H1 (cell line): Measurements from ENCODE around the gene PANX2. TPM values are rescaled to one million over a fixed set of nuclear protein-coding genes. Genes with fewer than 3 reads are reported as not detected.

ENCODE experiments used
- CTCF ChIA-PET: fragments of 300-600 bp; sonication (Branson Sonifier 250); formaldehyde crosslinking; loops from one replicate; lab custom pipeline; 2021; ENCODE audit not compliant: partially characterized antibody; lab: Charles Lee
- POLR2A ChIA-PET: fragments of 300-600 bp; sonication (Branson Sonifier 250); formaldehyde crosslinking; loops from one replicate; lab custom pipeline; 2021; ENCODE audit warnings: inconsistent platforms; ENCODE audit not compliant: partially characterized antibody; lab: Charles Lee
- DNase-seq, 2 experiments: peaks; one replicate each; pipeline versions ENCODE4 v3.0.0 to v3.0.0-alpha.2; 2010 to 2022; ENCODE audit warnings: low spot score in 2 of 2, low read depth in 1 of 2, mixed read lengths in 1 of 2
- FAIRE-seq: peaks from 2 replicates; lab custom pipeline; 2011; peaks lifted over from hg19 to GRCh38; lab: Jason Lieb, UNC
- H2AFZ ChIP-seq: 2 replicates; pipeline ENCODE4 v1.8.1; 2012; ENCODE audit warnings: low read length, inconsistent platforms
- H2AK5ac ChIP-seq: 2 replicates; pipeline ENCODE4 v1.6.1; 2013; ENCODE audit warnings: low read depth, low read length
- H2BK120ac ChIP-seq: replicated peaks from 2 replicates; pipeline ENCODE3; 2013; ENCODE audit warnings: low read depth, low read length, inconsistent platforms
- H2BK12ac ChIP-seq: 2 replicates; pipeline ENCODE4 v1.6.1; 2013; ENCODE audit warnings: low read depth, low read length
- H2BK15ac ChIP-seq: 2 replicates; pipeline ENCODE4 v1.6.1; 2013; ENCODE audit warnings: low read length
- H2BK20ac ChIP-seq: 2 replicates; pipeline ENCODE4 v1.6.1; 2013; ENCODE audit warnings: low read length
- H2BK5ac ChIP-seq: 2 replicates; pipeline ENCODE4 v1.6.1; 2013; ENCODE audit warnings: low read depth, low read length
- H3K14ac ChIP-seq: 2 replicates; pipeline ENCODE4 v1.6.1; 2013; ENCODE audit warnings: inconsistent platforms; ENCODE audit not compliant: insufficient read length
- H3K18ac ChIP-seq: 2 replicates; pipeline ENCODE4 v1.6.1; 2013; ENCODE audit warnings: low read length; ENCODE audit errors: extremely low read depth
- H3K23ac ChIP-seq: 2 replicates; pipeline ENCODE4 v1.6.1; 2013; ENCODE audit warnings: inconsistent platforms; ENCODE audit not compliant: insufficient read length
- H3K23me2 ChIP-seq: 2 replicates; pipeline ENCODE4 v1.6.1; 2013; ENCODE audit warnings: low read depth, low read length
- H3K27ac ChIP-seq: 2 replicates; pipeline ENCODE4 v1.6.1; 2011; ENCODE audit warnings: low read depth, low read length, inconsistent platforms
- H3K27me3 ChIP-seq, 4 experiments: replicated peaks in 1 of 4; 1 replicate in 1 of 4; 2 replicates in 3 of 4; pipeline versions ENCODE4 v1.6.1 to v1.8.1; 2011 to 2013; ENCODE audit warnings: low read length in 3 of 4, mild to moderate bottlenecking in 3 of 4, inconsistent platforms in 2 of 4, mixed read lengths in 2 of 4, moderate library complexity in 1 of 4; ENCODE audit not compliant: control insufficient read depth in 3 of 4, insufficient read depth in 3 of 4; ENCODE audit errors: extremely low read depth in 1 of 4
- H3K36me3 ChIP-seq, 4 experiments: 2 replicates each; pipeline versions ENCODE4 v1.6.1 to v1.8.1; 2011 to 2013; ENCODE audit warnings: mild to moderate bottlenecking in 4 of 4, low read length in 3 of 4, moderate library complexity in 2 of 4, control low read depth in 1 of 4, inconsistent platforms in 1 of 4; ENCODE audit not compliant: insufficient read depth in 4 of 4, control insufficient read depth in 2 of 4
- H3K4ac ChIP-seq: replicated peaks from 2 replicates; pipeline ENCODE3; 2013; ENCODE audit warnings: low read length, low read depth, mixed read lengths, inconsistent platforms; ENCODE audit not compliant: insufficient read length
- H3K4me1 ChIP-seq, 4 experiments: replicated peaks in 1 of 4; 1 replicate in 1 of 4; 2 replicates in 3 of 4; pipeline versions ENCODE4 v1.6.1 to v1.8.1; 2011 to 2013; ENCODE audit warnings: low read length in 3 of 4, inconsistent platforms in 2 of 4, mixed read lengths in 1 of 4; ENCODE audit not compliant: insufficient read depth in 4 of 4, control insufficient read depth in 3 of 4
- H3K4me2 ChIP-seq, 2 experiments: 2 replicates each; pipeline versions ENCODE4 v1.6.1 to v1.8.1; 2011 to 2013; ENCODE audit warnings: low read depth in 2 of 2, low read length in 2 of 2, control low read depth in 1 of 2, inconsistent platforms in 1 of 2, mild to moderate bottlenecking in 1 of 2; ENCODE audit not compliant: insufficient read depth in 1 of 2
- H3K4me3 ChIP-seq, 4 experiments: fragments of 200-600, 300-600 bp in 1 of 4; sonication (generic), shearing (Covaris generic), sonication (Bioruptor Twin) in 1 of 4; 2 replicates each; pipeline versions ENCODE4 v1.5.1 to v1.8.1; 2011 to 2016; ENCODE audit warnings: low read length in 4 of 4, low read depth in 3 of 4, control low read depth in 2 of 4, inconsistent platforms in 2 of 4, mild to moderate bottlenecking in 2 of 4, mixed read lengths in 1 of 4, moderate library complexity in 1 of 4; ENCODE audit not compliant: insufficient read depth in 2 of 4; ENCODE audit errors: extremely low read depth in 1 of 4
- H3K56ac ChIP-seq: replicated peaks from 2 replicates; pipeline ENCODE3; 2013; ENCODE audit warnings: low read depth, mild to moderate bottlenecking, mixed read lengths, low read length, inconsistent platforms; ENCODE audit not compliant: insufficient read length
- H3K79me1 ChIP-seq: 2 replicates; pipeline ENCODE4 v1.6.1; 2013; ENCODE audit warnings: low read depth, low read length, control low read depth
- H3K79me2 ChIP-seq, 2 experiments: 2 replicates each; pipeline versions ENCODE4 v1.6.1 to v1.8.1; 2012 to 2013; ENCODE audit warnings: low read length in 2 of 2, mild to moderate bottlenecking in 2 of 2, inconsistent platforms in 1 of 2; ENCODE audit not compliant: insufficient read depth in 2 of 2, control insufficient read depth in 1 of 2
- H3K9ac ChIP-seq, 4 experiments: replicated peaks in 1 of 4; 1 replicate in 1 of 4; 2 replicates in 3 of 4; pipeline versions ENCODE4 v1.6.1 to v1.8.1; 2011 to 2013; ENCODE audit warnings: low read depth in 3 of 4, low read length in 3 of 4, control low read depth in 2 of 4, mild to moderate bottlenecking in 2 of 4, moderate library complexity in 2 of 4, inconsistent platforms in 1 of 4; ENCODE audit errors: extremely low read depth in 1 of 4
- H3K9me3 ChIP-seq, 2 experiments: 2 replicates each; pipeline versions ENCODE4 v1.6.1 to v1.8.1; 2012 to 2013; ENCODE audit warnings: mild to moderate bottlenecking in 2 of 2, moderate library complexity in 2 of 2, control low read depth in 1 of 2, inconsistent platforms in 1 of 2, low read depth in 1 of 2, low read length in 1 of 2, mixed read lengths in 1 of 2; ENCODE audit not compliant: insufficient read depth in 2 of 2
- H4K20me1 ChIP-seq, 2 experiments: replicated peaks in 1 of 2; 2 replicates each; pipeline versions ENCODE3 to v1.8.1; 2011 to 2013; ENCODE audit warnings: inconsistent platforms in 2 of 2, low read length in 2 of 2, mild to moderate bottlenecking in 1 of 2; ENCODE audit not compliant: insufficient read depth in 2 of 2, control insufficient read depth in 1 of 2
- H4K5ac ChIP-seq: 2 replicates; pipeline ENCODE4 v1.6.1; 2013; ENCODE audit warnings: low read length, low read depth, mixed read lengths, inconsistent platforms; ENCODE audit not compliant: insufficient read length
- H4K8ac ChIP-seq: 2 replicates; pipeline ENCODE4 v1.8.0; 2013; ENCODE audit warnings: mild to moderate bottlenecking, moderate library complexity, low read length, inconsistent platforms; ENCODE audit not compliant: insufficient read depth; ENCODE audit errors: extremely low read depth
- H4K91ac ChIP-seq: replicated peaks from 2 replicates; pipeline ENCODE3; 2013; ENCODE audit warnings: low read length, mixed read lengths, inconsistent platforms; ENCODE audit not compliant: insufficient read length
- ASH2L ChIP-seq: fragments of 200-600, 300-600 bp; sonication (generic); IDR thresholded peaks from one replicate; pipeline ENCODE4 v1.7.1; 2017; ENCODE audit warnings: low read length
- KDM4A ChIP-seq: IDR thresholded peaks from one replicate; pipeline ENCODE4 v1.7.1; 2012; ENCODE audit warnings: low read depth, mild to moderate bottlenecking, moderate library complexity, low read length, inconsistent platforms; ENCODE audit not compliant: severe bottlenecking
- NRF1 ChIP-seq: IDR thresholded peaks from 2 replicates; pipeline ENCODE4 v1.6.1; 2011; ENCODE audit warnings: mild to moderate bottlenecking, low read depth, low read length, improper control_type of control experiment
- TCF12 ChIP-seq: IDR thresholded peaks from 2 replicates; pipeline ENCODE4 v1.6.1; 2011; ENCODE audit warnings: low read depth, mild to moderate bottlenecking, low read length
- WGBS, 2 experiments: shearing (Covaris generic) in 1 of 2; methylation state at CpG; one replicate each; pipeline versions ENCODE4 v1.1.6 to v1.1.7; 2013 to 2015; ENCODE audit warnings: low lambda C conversion rate in 2 of 2, mixed read lengths in 2 of 2, inconsistent platforms in 1 of 2, low coverage in 1 of 2, missing lambda C conversion rate in 1 of 2; ENCODE audit not compliant: insufficient replicate concordance in 2 of 2, insufficient coverage in 1 of 2, insufficient read length in 1 of 2; ENCODE audit errors: extremely low coverage in 1 of 2, missing lambda C conversion rate in 1 of 2; 5-methylcytosine and 5-hydroxymethylcytosine counted together
- polyA plus RNA-seq, 7 experiments: library from polyadenylated mRNA; depleted of rRNA in 3 of 7; stranded (reverse) in 5 of 7; unstranded in 2 of 7; fragments of >200 nt in 5 of 7; fragments of 200-250 nt in 2 of 7; gene quantifications; 1 replicate in 5 of 7; 2 replicates in 1 of 7; 4 replicates in 1 of 7; pipeline versions ENCODE4 v1.2.1 to v1.2.3, GENCODE V29; 2011 to 2013; ENCODE audit warnings: missing spikeins in 2 of 7, mixed read lengths in 2 of 7
- total RNA-seq: library from RNA; stranded (reverse); fragmentation: NEBNext Ultra II Directional; extraction: Animal tissue kit (Norgen Biotek cat#: 25700); gene quantifications from 2 replicates; pipeline ENCODE4 v1.2.1, GENCODE V29; 2021
- TF ChIP-seq, protein P1 (sequence below): IDR thresholded peaks from 2 replicates; pipeline ENCODE4 v1.6.1; 2012; ENCODE audit warnings: inconsistent platforms
- TF ChIP-seq, protein P2 (sequence below): IDR thresholded peaks from 2 replicates; pipeline ENCODE4 v1.6.1; 2012; ENCODE audit warnings: inconsistent platforms

PANX2 gene
- total and polyA plus RNA-seq, 2 of the 8 experiments (the other 6 are each of a cell fraction or from before 2014, with no cell fraction given) = 3.5 to 5.0 TPM

DNA sequence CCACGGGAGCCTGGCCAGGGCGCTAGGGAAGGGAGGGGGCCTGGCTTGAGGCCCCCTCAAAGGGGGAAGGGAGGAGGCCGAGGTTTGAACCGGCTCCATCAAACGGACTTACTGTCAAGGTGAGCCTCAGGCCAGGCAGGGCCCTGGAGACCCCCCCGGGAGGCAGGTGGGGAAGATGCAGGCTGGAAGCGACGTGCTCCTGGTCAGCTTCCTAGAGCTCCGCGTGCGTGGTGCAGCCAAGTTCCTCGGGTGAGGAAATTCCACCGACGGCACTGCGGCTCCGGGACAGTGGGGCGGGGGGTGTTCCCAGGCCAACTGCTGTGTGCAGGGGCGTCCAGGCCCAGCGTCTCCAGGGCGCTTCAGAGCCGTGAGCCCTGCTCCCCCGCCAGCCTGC is 7.9 kb downstream of the PANX2 start:
- Histone ChIP-seq H3K36me3 (no peaks in the 10 kb centered on the region), H3K23me2 (no peaks in the 10 kb centered on the region), H3K4me3 (peak overlapping the region in 1 of 4 experiments; percentile 21; a peak in 2 of 8 replicates), H3K14ac (no peak overlapping the region), H4K8ac (no peak overlapping the region), H2BK15ac (no peak overlapping the region), H3K79me2 (no peaks in the 10 kb centered on the region), H3K79me1 (no peaks in the 10 kb centered on the region; the same call in 1 of the 2 replicates), H3K4me1 (peaks cover 0 to 5% (median 2%) of the 10 kb centered on the region in 4 experiments; a peak in 3 of 7 replicates), H3K27me3 (no peaks in the 10 kb centered on the region; a peak in 1 of 7 replicates), H3K18ac (no peak overlapping the region), H2AFZ (no peak overlapping the region), H3K4me2 (peak overlapping the region; percentile 7 to 42; a peak in 2 of 4 replicates), H2BK120ac (no peak overlapping the region), H2BK12ac (no peak overlapping the region), H3K9ac (no peak overlapping the region), H3K9me3 (no peaks in the 10 kb centered on the region), H2BK20ac (no peak overlapping the region), H2AK5ac (no peak overlapping the region), H4K91ac (no peak overlapping the region), H4K5ac (no peak overlapping the region), H2BK5ac (no peak overlapping the region), H3K27ac (no peak overlapping the region), H4K20me1 (peaks cover 0 to 7% of the 10 kb centered on the region in 2 experiments), H3K4ac (no peak overlapping the region), H3K23ac (no peak overlapping the region), H3K56ac (no peak overlapping the region)
- POLR2A ChIA-PET = no interaction called here
- CTCF ChIA-PET = interaction anchor here (0.7 kb wide), 1 partner anchor 21 kb away, joined by 5 read pairs; no protein-coding TSS in a partner anchor
- DNase-seq (no peak), FAIRE-seq (no peak)
- WGBS, 2 experiments = 88% methylated on average over 12 of the region's 22 CpGs; no CpG with 5 or more reads in 1 of the 2 experiments
- TF ChIP-seq, protein P1, sequence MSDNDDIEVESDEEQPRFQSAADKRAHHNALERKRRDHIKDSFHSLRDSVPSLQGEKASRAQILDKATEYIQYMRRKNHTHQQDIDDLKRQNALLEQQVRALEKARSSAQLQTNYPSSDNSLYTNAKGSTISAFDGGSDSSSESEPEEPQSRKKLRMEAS = no peak
- TF ChIP-seq ASH2L = no peak
- no peak for TF ChIP-seq TCF12
- TF ChIP-seq, protein P2, sequence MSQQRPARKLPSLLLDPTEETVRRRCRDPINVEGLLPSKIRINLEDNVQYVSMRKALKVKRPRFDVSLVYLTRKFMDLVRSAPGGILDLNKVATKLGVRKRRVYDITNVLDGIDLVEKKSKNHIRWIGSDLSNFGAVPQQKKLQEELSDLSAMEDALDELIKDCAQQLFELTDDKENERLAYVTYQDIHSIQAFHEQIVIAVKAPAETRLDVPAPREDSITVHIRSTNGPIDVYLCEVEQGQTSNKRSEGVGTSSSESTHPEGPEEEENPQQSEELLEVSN = no peak
- TF ChIP-seq NRF1 = no peak
- TF ChIP-seq KDM4A = no peak
